IPS-11a (cell line): Measurements from ENCODE around the gene KRTAP13-3.

Experiments
- H3K4me3 ChIP-seq: one replicate; pipeline ENCODE4 v1.5.1; 2013; ENCODE audit warnings: low read depth, low read length, control low read depth

The KRTAP13-3 gene, protein sequence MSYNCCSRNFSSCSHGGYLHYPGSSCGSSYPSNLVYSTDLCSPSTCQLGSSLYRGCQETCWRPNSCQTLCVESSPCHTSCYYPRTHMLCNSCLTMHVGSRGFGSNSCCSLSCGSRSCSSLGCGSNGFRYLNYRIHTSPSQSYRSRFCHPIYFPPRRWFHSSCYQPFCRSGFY

DNA sequence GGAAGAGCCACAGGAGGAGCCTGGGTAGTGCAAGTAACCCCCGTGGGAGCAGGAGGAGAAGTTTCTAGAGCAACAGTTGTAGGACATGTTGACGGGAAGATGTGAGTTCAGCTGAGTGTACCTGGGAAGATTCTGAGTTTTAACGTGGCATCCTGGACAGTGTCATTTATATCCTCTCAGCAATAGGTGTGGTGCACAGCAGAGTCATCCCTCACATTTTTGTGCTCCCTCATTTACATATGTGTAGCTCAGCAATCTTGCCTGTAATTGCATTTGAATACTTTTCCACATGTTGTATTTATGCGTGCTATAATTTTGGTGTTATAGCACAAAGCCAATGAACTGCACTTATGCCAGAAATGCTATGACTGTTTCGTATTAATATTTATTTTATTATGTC lies at the start of gene KRTAP13-3:
KRTAP13-3 (minus strand) TSS at position 101 of the 400 bp plus-strand sequence; CDS start at position 87, 14 bp downstream.
- H3K4me3 ChIP-seq = no peak within 1 kb of the TSS

DNA sequence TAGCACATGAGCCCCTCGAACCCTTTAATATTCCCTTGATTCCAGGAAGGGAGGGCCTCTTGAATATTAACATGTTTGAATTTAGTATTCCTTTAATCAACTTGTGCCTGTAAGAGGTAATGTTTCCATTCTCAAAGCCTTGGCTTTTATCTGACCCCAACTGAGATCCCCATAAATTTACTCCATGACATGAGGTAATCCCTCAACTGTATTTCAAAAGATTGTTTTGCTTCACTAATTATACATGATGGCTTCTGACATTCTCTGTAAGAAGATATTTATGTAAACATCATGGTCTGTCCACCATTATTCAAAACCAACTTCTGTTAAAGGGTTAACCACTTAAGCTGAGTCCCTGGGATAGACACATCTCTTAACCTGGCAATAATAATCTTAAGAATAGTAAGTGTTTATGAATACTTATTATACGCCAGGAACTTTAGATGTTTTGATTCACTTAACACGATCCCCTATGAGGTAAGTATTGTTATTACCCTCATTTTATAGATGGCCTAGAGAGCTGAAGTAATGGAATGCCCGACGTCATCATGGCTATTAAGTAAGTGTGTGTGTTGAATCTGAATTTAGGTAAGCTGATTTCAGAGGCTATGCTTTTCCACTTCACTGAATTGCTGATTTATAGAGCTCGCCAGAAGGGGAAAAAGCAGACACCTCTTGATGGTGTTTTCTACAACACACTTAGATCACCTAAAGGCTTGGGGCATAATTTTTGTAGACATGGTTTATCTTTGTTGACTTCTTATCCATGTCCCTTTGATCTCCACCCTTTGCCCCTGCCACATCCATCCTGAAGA lies 43.4 kb upstream of the KRTAP13-3 start:
- no peak overlapping the region for H3K4me3 ChIP-seq

DNA sequence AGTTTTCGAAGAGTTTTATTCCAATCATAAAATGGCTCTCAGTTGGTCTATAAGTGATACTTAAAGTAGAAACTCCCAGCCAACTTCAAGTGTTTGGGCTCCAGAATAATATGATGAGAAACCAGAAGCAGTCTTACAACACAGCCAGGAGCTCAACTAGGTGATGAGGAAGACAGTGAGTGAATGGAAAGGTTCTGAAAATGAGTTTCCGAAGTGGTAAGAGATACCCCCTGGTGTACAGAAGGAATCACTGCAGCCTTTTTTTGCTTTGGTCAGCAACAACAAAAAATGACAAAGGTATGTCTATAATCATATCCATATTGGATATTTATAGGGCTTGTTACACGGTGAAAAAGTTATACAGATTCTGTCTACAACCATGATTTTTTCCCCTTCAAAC lies 38.0 kb upstream of the KRTAP13-3 start:
- no peak overlapping the region for H3K4me3 ChIP-seq

DNA sequence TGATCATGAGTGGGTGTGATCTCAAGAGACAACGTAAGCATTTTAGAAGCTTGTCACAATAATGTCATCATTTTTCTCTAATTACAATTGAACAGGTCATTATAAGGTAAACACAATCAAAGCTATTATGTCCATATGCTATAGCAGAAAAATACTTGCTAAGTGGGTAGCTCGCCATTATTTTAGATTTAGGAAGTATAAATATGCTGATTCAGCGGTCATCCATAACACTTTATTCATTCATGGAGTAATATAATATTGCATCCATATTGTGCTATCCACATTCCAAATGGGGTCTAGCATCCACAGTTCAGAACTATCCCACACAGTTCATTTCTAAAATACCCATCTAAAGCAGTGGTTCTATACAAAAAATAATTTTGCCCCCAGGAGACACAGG lies 22.8 kb upstream of the KRTAP13-3 start:
- no peak overlapping the region for H3K4me3 ChIP-seq

DNA sequence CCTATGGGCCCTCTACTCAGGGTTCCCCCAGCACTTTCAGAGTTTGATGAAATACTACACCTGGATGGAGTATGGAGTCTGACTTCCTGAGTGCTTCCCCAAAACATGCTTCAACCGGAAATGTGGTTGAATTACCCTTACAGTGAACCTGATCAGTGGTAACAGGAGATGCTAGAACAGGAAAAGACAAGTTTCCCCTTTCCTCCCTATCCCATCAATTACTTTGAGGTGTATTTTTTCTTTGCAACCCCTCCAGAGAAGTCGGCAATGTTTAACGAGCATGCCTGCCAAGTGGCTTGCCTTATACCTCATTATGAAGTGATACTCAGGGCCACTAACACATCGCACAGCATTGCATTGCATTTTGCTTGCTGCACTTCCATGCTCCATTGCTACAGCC lies 21.3 kb upstream of the KRTAP13-3 start:
- no peak overlapping the region for H3K4me3 ChIP-seq

DNA sequence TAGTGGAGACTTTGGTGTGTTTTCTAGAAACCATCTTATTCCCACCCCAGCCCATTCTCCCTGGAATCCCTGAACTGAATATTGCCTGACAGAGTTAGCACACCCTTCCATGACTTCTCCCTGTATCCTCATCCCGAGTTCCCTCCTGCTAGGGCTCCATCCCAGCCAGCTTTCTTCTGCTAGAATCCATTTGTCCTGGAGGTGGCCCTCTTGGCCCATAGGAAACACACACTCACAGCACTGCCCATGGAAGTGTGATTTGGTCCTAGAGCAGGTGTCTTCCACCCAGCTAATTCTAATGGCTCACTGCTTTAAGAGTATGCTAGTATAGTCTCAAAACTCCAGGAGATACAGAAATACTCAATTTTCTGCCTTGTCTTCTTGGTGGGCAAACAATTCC lies 18.5 kb upstream of the KRTAP13-3 start:
- no peak overlapping the region for H3K4me3 ChIP-seq

DNA sequence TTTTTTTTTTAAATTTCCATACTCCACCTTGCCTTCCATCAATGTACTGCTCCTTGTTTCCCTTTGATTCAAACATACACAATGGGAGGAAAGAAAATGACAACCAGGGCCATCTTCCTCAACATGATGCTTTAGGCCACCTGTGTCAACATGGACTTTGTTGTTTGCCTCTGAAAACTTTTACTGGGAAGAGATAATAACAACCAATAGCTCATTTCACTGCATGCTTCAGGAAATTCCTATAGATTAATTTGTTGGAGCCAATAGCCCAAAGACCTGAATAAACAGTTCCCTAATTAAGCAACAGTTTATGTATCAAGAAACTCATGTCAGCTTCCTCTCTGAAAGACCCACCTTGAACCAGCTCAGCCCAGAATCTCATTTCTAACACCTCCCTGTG lies 17.5 kb upstream of the KRTAP13-3 start:
- H3K4me3 ChIP-seq = no peak overlapping the region

DNA sequence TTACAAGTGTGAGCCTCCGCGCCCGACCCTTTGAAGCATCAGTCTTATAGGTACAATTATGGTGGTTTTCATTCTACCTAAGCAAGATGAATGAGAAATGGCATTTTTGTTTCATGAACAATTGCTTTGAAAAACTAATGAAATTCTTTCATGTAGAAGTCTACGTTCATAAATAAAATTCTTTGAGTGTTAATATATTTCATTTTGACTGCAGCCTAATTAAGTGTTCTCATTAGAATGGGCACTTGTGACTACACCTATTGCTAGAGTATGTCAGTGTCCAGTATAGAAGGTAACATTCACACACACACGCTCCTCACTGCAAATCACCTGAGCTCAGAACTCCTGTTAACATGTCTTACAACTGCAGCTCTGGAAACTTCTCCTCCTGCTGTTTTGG lies 14.2 kb upstream of the KRTAP13-3 start, which contains the start of gene KRTAP15-1:
KRTAP15-1 (plus strand) TSS at position 301 of the 400 bp plus-strand sequence; CDS start at position 354, 53 bp downstream.
- no peak within 1 kb of the TSS for H3K4me3 ChIP-seq

DNA sequence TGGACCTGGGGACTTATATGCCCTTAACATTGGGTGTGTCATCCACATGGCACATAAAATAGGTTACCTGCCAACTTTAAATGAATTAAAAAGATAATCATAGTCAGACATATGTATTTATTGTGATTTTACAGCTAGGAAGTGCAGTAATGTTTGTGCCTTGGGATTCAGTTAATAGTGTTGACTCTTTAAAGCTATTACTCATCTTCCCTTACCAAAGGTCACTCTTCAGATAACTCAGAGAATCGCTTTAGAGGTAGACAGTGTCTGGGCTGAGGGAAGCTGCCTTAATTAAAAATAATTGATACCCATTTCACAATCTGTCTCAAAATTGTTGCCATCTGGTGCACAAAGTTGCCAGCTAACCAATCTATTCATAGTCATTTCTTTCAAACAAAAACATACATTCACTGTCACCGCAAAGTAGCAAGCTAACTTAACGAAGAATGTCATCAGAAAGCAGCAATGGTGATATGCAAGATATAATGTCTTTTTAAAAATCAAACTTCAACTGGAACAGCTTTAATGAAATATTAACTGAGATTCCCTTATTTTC lies 11.4 kb upstream of the KRTAP13-3 start:
- H3K4me3 ChIP-seq = no peak overlapping the region

DNA sequence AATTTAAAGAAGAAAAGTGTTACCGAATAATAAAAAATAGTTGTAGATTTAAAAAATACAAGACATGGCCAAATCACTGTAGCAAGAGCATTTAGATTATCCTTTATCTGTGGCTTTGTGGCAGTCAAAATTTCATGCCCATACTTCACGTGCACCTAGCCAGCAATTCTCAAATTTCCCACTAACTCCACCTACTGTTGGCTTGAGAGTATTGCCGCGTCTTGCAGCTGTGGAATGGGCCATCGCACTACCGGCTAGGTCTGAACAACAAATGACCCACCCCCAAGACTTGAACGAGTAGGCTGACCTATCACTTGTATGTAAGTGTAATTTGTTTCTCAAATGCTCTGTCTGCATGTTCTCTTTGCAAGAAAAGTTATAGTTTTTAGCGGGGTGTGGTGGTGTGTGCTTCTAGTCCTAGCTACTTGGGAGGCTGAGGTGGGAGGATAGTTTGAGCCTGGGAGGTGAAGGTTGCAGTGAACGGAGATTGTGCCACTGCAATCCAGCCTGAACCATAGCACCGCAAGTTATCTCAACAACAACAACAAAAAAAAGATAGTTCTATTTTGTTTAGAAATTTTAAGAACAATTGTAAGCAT lies 8.4 kb upstream of the KRTAP13-3 start:
- no peak overlapping the region for H3K4me3 ChIP-seq

DNA sequence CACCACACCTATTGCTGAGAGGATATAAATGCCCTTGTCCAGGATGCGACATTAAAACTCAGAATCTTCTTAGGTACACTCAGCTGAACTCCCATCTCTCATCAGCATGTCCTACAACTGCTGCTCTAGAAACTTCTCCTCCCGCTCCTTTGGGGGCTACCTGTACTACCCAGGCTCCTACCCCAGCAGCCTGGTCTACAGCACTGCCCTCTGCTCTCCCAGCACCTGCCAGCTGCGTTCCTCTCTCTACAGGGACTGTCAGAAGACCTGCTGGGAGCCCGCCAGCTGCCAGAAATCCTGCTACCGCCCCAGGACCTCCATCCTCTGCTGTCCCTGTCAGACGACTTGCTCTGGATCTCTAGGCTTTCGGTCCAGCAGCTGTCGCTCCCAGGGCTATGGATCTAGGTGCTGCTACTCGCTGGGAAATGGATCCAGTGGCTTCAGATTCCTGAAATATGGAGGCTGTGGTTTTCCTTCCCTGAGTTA lies 4.5 kb upstream of the KRTAP13-3 start, which contains the start of gene KRTAP13-4:
KRTAP13-4 (plus strand) TSS at position 51 of the 486 bp plus-strand sequence; CDS start at position 107, 56 bp downstream.
- H3K4me3 ChIP-seq = no peak within 1 kb of the TSS

DNA sequence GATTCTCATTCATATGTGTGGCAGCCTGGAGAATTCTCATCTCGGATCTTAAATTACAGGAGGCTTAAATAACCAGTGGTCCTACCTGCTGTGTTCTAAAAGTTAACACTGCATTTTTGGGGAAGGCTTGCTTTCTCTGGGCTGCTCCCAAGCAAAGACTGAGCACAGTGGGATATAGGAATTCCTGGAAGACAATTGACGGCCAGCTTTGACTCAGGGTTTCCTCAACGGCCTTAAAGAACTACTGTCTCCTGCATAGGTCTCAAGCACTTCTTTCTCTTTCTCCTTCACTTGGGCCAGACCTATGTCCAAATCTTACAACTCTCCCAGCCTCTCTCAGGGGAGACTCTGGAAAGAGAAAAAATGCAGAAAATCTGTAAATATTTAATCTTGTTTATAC lies 1.0 kb upstream of the KRTAP13-3 start:
- H3K4me3 ChIP-seq = no peak overlapping the region

DNA sequence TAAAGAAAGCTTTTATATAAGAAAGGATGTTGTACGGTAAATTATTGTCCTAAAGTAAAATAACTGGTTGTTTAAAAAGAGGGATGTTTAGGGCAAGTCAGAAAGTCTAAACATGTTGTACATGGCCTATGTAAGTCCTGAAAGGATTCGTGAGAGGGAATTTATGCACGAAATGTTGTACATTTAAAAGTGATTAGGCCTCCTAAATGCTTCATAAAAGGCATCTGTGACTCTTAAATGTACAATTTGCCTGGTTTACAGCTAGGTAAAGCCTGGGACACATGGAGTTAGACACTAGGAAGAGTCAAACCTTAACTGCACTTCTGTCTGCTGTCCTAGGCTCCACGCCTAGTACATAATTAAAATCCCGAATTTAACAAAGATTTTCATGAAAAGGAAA lies 9.7 kb downstream of the KRTAP13-3 start:
- no peak overlapping the region for H3K4me3 ChIP-seq

DNA sequence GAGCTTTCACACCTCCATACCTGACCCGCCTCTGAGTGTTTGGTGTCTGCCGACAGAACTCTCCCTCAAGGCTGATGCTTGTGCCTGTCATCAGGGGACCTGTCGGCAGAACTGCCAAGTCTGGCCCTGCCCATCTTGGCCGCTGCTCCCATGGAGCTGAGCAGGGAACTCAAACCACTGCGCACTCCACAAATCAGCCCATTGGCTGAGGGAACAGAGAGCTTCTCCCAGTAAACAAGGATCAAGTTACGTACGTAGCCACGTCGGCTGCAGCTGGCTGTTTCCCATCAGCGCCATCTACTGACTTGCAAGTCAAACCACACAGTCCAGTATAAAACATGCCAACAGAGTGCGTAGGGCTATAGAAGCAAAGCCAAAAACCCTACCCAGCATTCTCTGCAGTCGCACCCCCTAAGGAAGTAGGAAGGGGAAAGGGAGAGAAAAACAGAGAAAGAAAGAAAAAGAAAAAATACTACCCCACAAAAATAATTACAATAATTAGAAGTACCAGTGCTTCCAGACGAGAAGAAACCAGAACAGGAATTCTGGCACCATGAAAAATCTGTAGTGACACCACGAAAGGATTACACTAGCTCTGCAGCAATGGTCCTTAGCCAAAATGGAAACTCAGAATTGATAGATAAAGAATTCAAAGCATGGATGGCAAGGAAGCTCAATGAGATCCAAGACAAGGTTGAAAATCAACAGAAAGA lies 16.8 kb downstream of the KRTAP13-3 start:
- no peak overlapping the region for H3K4me3 ChIP-seq

DNA sequence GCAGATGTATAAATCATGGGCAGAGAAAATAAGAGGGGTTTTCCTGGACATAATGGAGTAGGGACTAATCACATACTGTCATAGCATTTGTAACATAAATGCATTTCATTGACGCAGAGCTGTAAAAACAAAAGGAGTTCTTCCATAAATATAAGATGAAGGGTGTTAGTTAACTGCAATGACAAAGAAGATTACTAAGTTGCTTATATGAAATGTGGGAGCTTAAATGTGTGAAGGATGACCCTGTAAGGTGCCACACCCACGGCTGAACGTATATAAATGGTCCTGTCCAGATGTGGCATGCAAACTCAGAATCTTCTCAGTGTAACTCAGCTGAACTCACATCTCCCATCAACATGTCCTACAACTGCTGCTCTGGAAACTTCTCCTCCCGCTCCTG lies 30.0 kb downstream of the KRTAP13-3 start, which contains the start of gene KRTAP13-1:
KRTAP13-1 (plus strand) TSS at position 301 of the 400 bp plus-strand sequence; CDS start at position 357, 56 bp downstream.
- no peak within 1 kb of the TSS for H3K4me3 ChIP-seq

DNA sequence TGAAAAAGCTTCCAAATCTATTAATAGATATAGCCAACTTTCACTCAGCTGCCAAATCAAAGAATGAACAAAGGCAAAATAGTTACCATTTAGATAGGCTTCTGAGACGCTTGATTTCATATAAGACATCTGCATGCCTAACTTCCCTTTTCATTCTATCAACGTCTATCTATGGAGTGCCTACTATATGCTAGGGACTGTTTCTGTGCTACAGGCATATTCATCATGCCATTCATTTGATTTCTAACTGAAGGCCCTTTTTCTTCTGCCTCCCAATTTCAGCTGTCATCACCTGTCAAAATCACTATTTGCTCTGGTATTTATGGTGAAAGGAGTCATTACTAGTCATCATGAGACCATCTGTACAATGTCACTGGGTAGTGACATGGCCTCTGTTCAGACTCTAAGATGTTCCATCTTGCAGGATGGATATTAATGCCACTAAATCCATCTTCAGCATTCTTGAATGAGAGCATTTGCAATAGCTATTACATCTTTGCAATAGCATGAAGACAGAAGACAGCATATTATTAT lies 34.2 kb downstream of the KRTAP13-3 start:
- H3K4me3 ChIP-seq = no peak overlapping the region

DNA sequence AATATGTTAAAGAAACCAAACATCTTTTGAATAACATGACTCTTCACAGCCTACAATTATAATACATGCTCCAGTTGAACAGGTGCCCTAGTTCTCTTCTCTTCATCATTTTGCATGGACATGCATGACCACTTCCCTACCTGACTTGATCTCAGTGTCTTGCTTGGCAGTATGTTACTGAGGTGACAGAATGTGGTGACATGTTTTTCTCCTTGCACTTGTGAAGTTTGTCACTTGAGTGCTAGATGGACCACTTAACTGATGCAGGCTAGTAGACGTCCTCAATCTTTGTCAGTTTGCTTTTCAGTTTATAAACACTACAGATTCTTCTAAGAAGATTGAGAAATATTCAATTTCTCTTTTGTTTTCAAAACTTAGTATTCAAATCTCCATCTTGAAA lies 43.5 kb downstream of the KRTAP13-3 start:
- H3K4me3 ChIP-seq = no peak overlapping the region
